ENCODE measurements around the gene CEP72. TPM values are rescaled to one million over a fixed set of nuclear protein-coding genes. Genes with fewer than 3 reads are reported as not detected.
"Not testable (repeated sequence)": the region's sequence is repeated elsewhere in the genome, so short reads cannot be mapped to it uniquely, and the experiment has no call there.

Gene CEP72
- total RNA-seq, 1 experiment from 2014 or later: 6.3 TPM

DNA sequence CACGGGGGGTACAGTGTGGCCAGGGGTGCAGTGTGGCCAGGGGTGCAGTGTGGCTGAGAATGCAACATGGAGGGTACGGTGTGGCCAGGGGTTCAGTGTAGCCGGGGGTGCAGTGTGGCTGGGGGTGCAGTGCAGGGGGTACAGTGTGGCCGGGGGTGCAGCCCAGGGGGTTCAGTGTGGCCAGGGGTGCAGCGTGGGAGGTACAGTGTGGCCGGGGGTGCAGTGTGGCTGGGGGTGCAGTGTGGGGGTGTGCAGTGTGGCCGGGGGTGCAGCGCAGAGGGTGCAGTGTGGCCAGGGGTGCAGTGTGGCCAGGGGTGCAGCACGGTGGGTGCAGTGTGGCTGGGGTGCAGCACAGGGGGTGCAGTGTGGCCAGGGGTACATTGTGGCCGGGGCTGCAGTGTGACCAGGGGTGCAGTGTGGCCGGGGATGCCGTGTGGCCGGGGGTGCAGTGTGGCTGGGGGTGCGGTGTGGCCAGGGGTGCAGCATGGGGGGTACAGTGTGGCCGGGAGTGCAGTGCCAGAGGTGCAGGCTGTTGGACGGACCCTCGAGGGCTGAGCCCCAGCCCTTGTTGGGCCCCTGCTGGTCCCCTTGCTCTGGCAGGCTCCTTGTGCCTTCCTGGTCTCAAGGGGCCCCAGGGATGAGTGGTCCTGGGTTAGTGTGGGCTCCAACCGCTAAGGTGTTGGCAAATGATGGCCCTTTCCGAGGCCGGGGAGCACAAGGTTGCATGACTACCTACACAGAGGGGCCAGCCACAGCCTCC lies 63.2 kb downstream of the CEP72 start:
- no peak for DNase-seq
- Histone ChIP-seq H3K36me3 (no peaks in the 10 kb centered on the region), H3K27me3 (peaks cover 37% of the 10 kb centered on the region), H3K9me3 (no peaks in the 10 kb centered on the region), H3K4me3 (no peak overlapping the region)

DNA sequence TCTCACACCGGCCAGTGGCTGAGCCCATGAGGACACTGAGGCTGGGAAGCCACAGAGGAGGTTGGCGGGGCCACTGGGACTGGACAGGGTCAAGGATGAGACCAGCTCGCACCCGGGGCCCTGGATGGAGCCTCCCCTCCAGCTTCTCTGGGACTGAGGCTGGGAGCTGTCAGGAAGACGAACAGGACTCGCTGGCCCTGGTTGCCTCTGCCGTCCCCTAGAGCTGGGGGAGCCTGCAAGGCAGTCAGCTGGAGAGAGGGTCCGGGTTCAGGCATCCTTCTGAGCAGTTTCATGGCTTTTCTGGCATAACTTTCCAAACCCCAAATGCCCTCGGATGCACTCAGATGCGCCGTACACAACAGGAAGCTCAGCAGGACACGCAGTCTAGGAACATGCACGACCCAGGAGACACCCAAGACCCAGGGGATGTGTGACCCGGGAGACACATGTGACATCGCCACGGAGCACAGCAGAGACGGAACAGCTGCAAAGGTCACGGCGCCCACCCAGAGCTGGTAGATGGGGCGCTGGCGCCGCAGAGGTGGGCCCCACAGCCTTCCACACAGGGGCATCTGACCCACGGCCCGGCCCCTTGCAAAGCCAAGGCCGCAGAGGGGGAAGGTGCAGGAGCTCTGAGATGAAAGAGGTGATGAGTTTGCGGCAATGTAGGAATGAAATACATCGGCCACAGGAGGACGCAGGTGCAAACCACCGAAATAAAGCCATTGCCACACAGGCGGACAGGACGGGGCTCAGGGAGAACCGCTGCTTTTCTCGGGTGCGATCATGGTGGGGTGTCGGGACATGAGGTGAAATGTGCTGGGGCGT lies 63.9 kb downstream of the CEP72 start:
- Histone ChIP-seq H3K4me3 (no peak overlapping the region), H3K36me3 (no peaks in the 10 kb centered on the region)
- no peak for DNase-seq

DNA sequence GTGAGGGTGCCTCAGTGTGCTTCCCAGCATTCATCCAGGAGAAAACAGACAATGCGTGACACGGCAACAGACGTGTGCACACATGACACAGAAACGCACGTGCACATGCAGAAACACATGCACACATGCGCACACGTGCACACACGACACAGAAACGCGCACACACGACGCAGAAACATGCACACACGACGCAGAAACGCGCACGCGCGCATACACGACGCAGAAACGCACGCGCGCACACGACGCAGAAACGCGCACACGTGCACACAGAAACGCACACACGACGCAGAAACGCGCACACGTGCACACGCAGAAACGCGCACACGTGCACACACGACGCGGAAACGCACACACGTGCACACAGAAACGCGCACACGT lies 64.5 kb downstream of the CEP72 start:
- Histone ChIP-seq H3K27me3 (peaks cover 37% of the 10 kb centered on the region), H3K36me3 (no peaks in the 10 kb centered on the region), H3K4me3 (no peak overlapping the region), H3K9me3 (no peaks in the 10 kb centered on the region)
- DNase-seq: no peak

More for the DNA sequence above, 63.9 kb downstream of the CEP72 start:
- peaks cover 37% of the 10 kb centered on the region for H3K27me3 ChIP-seq
- H3K9me3 ChIP-seq: no peaks in the 10 kb centered on the region

DNA sequence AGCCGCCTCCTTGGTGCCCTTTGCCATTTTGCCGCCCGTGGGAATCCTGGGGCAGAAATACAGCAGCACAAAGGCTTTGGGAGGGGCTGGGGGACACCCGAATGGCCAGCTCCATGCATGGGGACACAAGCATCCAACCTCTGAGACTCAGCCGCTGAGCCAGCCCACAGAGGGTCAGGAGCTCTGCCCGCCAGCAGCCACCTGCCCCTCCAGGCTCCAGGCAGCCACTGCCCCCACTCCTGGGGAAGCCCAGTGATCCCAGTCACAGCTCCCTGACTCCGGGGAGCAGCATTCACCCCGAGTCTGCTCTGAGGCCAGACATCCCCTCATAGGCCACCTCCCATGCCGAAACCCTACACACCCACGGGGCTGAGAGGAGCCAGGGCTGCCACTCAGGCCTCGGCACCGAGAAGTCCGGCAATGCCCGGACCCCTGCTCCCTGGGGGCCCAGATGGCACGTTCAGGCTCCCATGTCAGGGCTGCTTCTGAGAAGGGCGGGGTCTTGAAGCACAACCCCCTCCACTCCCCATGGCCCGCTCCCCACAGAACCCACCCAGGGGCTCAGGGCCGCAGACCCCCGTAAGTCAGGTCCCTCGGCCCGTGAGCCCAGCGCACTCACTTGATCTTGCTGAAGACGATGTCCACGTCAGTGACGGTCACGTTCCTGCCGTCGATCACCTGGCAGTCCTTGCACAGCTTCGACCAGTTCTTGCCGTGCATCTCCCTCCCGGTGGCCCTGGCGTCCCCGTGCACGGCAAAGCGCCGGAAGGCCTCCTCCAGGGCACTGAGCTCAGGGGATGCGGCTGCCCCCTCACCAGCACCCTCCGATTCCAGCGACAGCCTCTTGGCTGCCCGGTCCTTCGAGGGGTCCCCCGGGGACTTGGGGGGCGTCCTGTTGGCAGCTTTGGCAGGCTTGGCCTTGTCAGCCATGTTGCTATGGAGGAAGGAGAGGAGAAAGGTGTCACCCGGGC lies 65.3 kb downstream of the CEP72 start:
- Histone ChIP-seq H3K36me3 (no peaks in the 10 kb centered on the region), H3K9me3 (no peaks in the 10 kb centered on the region), H3K27me3 (peaks cover 37% of the 10 kb centered on the region), H3K4me3 (no peak overlapping the region)
- no peak for DNase-seq

DNA sequence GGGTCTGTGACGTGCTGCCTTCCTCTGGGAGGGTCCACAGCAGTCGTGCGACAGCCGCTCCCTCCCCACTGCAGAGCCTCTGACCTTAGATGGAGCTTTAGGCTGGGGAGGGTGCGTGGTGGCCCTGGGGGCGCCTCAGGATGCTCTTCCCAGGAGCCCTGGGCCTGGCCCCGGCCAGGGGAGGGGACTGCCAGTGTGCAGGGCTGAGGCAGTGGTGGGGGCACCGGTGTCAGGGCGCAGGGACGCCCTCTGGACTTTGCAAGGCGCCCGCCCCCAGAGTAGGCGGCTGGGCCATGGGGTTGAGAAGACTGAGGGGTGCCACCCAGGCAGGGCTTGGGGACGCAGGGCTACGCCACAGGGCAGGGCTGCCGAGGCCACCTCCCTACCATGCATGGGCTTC lies 66.4 kb downstream of the CEP72 start:
- DNase-seq, H3K4me3 ChIP-seq, H3K36me3 ChIP-seq, H3K9me3 ChIP-seq: not testable (repeated sequence)
- H3K27me3 ChIP-seq: peaks cover 31% of the 10 kb centered on the region

DNA sequence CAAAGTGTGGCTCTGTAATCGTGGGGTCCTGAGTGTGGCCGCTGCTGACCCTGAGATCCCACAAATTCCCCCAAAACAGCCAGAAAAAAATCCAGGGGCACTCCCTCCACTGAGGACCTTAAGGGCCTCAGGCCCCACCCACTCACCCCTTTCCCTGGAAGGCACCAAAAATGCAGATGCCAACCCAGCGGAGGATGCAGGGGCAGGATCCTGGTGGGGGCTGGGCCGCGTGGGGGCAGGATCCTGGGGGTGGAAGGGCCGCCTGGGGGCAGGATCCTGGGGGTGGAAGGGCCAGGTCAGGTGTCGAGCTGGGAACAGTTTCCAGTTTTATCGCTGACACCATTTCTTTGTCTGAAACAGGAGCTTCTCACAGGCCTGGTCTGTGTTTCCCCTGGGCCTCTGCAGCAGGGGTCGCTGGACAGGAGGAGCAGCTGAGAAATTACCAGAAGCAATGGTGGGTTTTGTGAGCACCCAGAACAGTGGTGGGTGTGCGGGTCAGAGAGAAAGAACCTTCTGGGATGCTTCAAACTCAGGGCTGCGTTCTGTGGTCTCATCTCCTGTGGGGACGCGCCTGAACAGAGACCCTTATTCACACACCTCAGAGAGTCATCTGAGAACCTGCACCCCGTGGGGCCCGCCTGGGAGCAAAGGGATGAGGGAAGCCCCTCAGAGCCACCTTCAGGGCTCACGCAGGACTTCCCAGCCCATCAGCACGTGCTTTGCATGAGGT lies 67.2 kb downstream of the CEP72 start:
- H3K27me3 ChIP-seq: peaks cover 24% of the 10 kb centered on the region
- DNase-seq, H3K4me3 ChIP-seq, H3K9me3 ChIP-seq, H3K36me3 ChIP-seq: not testable (repeated sequence)

DNA sequence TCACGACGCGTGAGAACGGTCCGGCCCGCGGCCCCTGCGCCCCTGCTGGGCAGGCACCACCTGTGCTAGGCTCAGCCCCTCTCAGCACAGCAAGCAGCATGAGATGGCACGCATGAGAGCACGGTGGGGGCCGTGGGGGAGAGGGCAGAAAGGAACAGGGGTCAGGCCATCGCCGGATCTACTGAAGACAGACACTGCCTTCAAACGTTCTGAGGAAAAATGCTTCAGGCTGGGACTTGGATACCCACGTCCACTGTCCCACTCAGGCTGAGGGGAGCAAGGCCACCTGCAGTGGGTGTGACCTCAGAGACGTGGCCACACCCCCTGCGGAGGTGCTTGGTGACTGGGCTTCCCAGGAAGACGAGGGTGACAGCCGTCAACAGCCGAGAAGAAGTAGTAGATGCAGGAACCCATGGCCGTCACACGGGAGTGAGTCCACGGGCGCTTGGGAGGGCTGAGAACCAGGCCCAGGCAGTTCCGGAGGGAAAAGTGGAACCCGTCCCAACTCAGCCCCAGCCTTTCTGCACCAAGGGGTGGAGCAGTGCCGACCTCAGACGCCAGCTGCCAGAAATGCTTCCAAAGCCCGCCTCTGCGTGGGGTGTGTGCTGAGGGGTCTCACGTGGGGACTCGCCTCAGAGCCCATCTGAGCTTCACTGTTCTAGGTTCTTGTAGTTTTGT lies 68.1 kb downstream of the CEP72 start:
- H3K36me3 ChIP-seq, DNase-seq, H3K4me3 ChIP-seq, H3K9me3 ChIP-seq: not testable (repeated sequence)
- peaks cover 21% of the 10 kb centered on the region for H3K27me3 ChIP-seq

DNA sequence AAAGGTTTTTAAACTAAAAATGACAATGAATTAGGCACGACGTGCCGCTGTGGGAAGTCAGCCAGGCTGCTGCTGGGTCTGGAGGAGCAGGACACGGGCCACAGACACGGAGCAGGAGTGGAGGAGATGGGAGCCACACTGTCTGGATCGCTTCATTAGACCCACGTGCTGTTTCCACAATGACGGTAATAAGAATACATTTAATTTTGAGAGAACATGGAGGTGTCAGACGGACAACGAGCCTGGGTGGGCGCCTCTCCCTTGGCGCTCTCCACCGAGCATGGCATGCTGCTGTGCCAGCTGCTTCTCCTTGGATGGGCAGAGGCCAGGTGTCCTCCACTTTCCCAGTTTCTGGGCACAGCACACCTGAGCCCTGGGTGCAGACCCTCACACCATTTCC lies 68.7 kb downstream of the CEP72 start:
- H3K4me3 ChIP-seq, H3K9me3 ChIP-seq, DNase-seq, H3K36me3 ChIP-seq: not testable (repeated sequence)
- H3K27me3 ChIP-seq: peaks cover 19% of the 10 kb centered on the region

DNA sequence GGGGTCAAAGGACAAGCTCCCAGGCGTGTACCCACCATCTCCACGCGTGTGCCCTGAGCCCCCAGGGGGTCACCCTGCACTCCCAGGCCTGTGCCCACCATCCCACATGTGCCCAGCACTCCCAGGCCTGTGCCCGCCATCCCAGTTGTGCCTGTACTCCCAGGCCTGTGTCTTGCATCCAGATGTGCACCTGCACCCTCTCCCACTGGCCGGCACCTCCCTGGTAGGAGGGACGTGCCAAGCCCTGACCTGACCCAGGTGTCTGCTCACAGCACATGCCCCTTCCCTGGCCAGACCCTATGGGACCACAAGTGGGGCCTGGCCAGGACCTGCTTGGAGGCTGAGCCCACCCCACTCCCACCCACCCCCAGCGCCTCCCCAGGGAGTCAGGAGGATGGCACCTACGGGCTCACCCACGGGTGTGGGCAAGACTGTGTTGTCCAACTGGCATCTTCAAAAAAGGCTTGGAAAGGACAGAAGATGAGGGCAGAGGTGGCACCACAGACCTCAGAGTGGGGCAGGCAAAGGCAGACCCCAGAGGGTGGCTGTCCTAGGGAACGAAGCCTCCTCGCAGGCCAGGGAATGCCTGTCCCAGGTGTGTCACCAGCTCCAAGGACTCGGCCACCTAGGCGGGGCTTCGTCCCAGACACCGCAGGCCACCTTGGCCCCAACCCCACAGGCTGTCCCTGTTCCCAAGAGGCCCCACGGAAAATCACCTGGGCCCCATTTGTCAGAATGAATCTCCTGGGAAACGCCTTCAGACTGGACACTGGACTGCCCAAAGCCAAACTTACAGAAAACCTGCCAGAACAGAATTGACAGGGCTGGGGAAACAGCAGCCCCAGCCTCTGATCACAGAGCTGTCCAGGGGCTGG lies 69.4 kb downstream of the CEP72 start:
- DNase-seq, H3K9me3 ChIP-seq, H3K4me3 ChIP-seq, H3K36me3 ChIP-seq: not testable (repeated sequence)
- H3K27me3 ChIP-seq: peaks cover 12% of the 10 kb centered on the region

DNA sequence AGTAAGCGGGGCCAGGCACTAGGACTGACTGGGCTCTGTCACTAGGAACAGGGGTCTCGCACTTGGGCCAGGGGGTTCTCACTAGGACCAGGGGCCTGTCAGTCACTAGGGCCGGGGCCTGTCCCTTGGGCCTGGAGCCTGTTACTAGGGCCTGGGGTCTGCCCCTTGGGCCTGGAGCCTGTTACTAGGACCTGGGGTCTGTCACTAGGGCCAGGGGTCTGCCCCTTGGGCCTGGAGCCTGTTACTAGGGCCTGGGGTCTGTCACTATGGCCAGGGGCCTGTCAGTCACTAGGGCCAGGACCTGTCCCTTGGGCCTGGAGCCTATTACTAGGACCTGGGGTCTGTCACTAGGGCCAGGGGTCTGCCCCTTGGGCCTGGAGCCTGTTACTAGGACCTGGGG lies 70.1 kb downstream of the CEP72 start:
- not testable (repeated sequence) for H3K4me3 ChIP-seq, H3K27me3 ChIP-seq, DNase-seq, H3K9me3 ChIP-seq, H3K36me3 ChIP-seq

DNA sequence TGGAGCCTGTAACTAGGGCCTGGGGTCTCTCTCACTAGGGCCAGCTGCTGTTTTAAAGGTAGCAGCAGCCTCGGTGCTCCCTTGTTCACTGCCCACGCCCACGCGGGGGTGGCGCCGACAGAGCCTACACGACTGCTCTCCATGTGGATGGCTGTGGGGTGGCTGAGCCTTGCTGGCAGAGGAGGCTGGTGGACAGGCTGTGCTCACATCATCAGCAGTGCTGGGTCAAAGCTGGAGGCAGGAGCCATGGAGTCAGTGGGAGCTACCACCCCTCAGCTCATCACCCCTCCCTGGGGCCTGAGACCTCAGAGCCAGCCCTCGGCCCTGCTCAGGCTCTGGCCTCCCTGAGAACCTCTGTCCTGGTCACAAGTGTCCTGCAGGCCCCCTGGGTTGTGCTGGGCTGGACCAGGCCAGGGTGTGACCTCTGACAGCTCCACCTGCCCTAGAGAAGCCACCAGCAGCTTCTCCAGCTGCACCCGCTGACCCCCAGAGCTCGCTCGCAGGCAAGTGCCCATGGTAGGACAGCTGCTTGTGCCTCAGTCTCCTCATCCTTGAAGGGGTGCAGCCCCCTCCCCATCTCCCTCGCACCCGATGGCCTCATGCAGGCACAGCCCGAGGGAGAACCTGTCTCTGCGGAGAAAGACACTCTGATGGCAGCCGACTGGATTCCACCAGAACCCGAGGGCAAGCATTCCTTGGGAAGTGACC lies 70.7 kb downstream of the CEP72 start:
- not testable (repeated sequence) for DNase-seq, H3K9me3 ChIP-seq, H3K36me3 ChIP-seq, H3K27me3 ChIP-seq, H3K4me3 ChIP-seq

DNA sequence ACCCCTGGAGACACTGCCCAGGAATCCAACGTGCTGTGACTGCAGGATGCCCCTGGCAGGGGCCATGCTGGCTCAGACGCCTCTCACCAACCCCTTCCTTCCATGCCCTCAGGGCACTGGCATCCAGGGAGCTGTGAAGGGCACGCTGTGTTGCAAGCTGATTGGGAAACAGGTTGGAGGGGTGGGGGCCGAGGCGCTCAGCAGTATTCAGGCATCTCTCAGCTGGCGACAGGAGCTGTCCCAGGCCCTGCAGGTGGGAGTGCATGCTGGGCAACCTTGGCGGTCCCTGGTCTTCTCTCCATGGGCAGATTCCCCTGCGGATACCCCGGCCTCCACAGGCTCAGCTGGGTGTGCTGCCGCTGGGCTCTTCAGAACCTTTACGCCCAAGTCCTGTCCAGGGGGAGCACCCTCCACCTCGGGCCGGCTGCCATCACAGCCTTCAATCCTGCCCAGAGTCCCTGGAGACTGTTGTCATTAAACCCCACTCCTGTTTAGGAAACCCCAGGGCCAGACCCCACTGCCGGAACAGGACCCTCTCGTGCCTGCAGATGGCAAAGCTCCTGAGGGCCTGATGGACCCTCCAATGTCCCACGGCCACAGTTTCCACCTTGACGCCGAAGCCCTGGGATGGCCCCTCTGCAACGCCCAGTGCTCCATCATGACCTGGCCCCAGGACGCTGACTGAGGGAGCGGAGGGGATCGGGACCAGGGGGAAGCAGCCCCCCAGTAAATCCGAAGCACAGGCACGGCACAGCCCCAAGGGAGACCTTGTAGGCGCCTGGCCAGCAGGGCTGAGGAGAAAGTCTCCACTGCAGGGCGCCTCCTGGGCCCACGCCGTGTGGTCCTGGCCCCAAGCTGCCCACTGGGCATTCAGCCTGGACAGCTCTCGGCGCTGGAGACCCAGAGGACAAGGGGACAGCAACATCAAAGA lies 71.7 kb downstream of the CEP72 start:
- DNase-seq: no peak
- no peaks in the 10 kb centered on the region for H3K36me3 ChIP-seq
- no peak overlapping the region for H3K4me3 ChIP-seq
- H3K27me3 ChIP-seq: peaks cover 2% of the 10 kb centered on the region; the same call in 1 of the 2 replicates
- no peaks in the 10 kb centered on the region for H3K9me3 ChIP-seq

DNA sequence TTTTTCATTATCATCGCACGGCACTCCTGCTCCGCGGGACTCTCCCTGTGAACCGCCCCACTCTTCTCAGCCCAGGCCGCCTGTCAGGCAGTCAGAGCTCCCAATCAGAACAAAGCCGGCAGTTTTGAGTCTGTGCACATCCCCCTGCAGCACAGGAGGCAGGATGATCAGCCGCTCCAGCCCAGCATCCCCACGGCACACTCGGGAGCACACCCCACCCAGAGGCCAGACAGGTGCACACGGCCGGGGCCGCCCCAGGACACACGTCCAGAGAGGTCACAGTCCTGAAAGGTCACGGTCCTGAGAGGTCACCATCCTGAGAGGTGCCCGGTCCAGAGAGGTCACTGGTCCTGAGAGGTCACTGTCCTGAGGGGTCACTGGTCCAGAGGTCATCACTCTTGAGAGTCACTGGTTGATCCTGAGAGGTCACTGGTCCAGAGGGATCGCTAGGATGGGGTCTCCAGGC lies 72.6 kb downstream of the CEP72 start:
- no peaks in the 10 kb centered on the region for H3K9me3 ChIP-seq
- no peaks in the 10 kb centered on the region for H3K36me3 ChIP-seq
- H3K27me3 ChIP-seq: peaks cover 2% of the 10 kb centered on the region; the same call in 1 of the 2 replicates
- DNase-seq: no peak
- no peak overlapping the region for H3K4me3 ChIP-seq

Measured in MG63 (cell line).